ENCODE results near the gene GEMIN2.

- TF ChIP-seq CTCF (IDR thresholded peaks at IDR 0.05) = no peak
- no peak for TF ChIP-seq POLR2A (IDR thresholded peaks at IDR 0.05)
These were observed 66.4 kb downstream of the GEMIN2 start for GRCh38 chr14:39180553-39180952.
